Measurements from ENCODE around the gene ZNF24. TPM values are rescaled to one million over a fixed set of nuclear protein-coding genes. Genes with fewer than 3 reads are reported as not detected.

The ZNF24 gene
- total RNA-seq, 1 donor from 2014 or later: 84.8 TPM

DNA sequence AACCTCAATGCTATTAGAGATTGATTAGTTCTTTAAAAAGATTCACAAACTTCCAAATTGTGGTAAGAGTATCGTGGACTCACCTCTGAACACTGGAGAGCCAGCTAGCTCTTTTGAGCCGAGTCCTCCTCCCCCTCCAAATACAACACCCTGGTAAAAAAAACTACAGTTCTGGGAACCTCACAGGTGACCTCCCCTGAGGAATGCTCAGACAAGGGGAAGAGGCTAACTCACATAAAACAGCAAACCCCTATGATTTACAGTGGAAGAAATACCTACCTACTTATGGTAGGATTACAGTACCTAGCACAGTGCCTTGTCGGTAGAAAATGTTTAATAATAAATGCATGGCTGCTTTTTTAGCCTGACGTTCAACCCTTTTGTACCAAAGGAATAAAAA is 8.4 kb downstream of the ZNF24 start:
- H3K4me3 Mint-ChIP-seq: no peak overlapping the region
- Histone ChIP-seq H3K79me2 (ENCODE audit: low read depth) (peaks cover 42% of the 10 kb centered on the region), H4K20me1 (ENCODE audit: low read depth) (peaks cover 32% of the 10 kb centered on the region), H3K4me1 (no peaks in the 10 kb centered on the region), H3K4me2 (no peak overlapping the region), H3K27ac (no peak overlapping the region), H3F3A (ENCODE audit: low read depth) (peaks cover 26% of the 10 kb centered on the region), H3K36me3 (peaks cover 46% of the 10 kb centered on the region), H3K4me3 (no peak overlapping the region), H2AFZ (replicated peaks) (no peak overlapping the region), H3K27me3 (no peaks in the 10 kb centered on the region), H3K9ac (no peak overlapping the region), H3K9me3 (ENCODE audit: low read depth) (no peaks in the 10 kb centered on the region)
- TF ChIP-seq EZH2 (IDR thresholded peaks at IDR 0.05) (no peak), EZH2phosphoT487 (IDR thresholded peaks at IDR 0.05) (no peak)
- TF ChIP-seq, protein P1, sequence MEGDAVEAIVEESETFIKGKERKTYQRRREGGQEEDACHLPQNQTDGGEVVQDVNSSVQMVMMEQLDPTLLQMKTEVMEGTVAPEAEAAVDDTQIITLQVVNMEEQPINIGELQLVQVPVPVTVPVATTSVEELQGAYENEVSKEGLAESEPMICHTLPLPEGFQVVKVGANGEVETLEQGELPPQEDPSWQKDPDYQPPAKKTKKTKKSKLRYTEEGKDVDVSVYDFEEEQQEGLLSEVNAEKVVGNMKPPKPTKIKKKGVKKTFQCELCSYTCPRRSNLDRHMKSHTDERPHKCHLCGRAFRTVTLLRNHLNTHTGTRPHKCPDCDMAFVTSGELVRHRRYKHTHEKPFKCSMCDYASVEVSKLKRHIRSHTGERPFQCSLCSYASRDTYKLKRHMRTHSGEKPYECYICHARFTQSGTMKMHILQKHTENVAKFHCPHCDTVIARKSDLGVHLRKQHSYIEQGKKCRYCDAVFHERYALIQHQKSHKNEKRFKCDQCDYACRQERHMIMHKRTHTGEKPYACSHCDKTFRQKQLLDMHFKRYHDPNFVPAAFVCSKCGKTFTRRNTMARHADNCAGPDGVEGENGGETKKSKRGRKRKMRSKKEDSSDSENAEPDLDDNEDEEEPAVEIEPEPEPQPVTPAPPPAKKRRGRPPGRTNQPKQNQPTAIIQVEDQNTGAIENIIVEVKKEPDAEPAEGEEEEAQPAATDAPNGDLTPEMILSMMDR (IDR thresholded peaks at IDR 0.05): no peak
- H3K27ac Mint-ChIP-seq: no peak overlapping the region
- H3K27me3 Mint-ChIP-seq (ENCODE audit: insufficient read depth, low read depth): no peaks in the 10 kb centered on the region
- peaks cover 72% of the 10 kb centered on the region for H3K36me3 Mint-ChIP-seq
- no peak for DNase-seq (ENCODE audit: low spot score)
- no peaks in the 10 kb centered on the region for H3K4me1 Mint-ChIP-seq
- no peaks in the 10 kb centered on the region for H3K9me3 Mint-ChIP-seq

DNA sequence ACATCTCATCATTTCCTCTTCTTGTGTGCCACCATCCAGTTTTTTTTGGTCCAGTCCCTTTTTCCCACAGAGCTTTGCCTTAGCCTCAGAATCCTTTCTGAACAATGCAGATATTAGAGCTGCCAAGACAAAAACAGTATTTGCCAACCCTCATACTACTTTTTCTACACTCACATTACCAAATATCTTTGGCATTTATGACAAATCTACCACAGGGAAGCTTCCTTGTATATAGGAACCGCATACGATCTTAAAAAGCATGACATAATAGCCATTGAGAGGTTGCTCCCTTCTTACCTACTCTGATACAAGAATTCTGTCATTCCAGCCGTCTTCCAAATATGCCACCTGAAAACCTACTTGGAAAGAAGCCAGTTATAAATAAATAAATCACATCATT is 9.4 kb downstream of the ZNF24 start:
- Mint-ChIP-seq H3K9me3 (no peaks in the 10 kb centered on the region), H3K4me3 (no peak overlapping the region), H3K36me3 (peaks cover 66% of the 10 kb centered on the region), H3K27ac (no peak overlapping the region), H3K4me1 (no peaks in the 10 kb centered on the region), H3K27me3 (ENCODE audit: insufficient read depth, low read depth) (no peaks in the 10 kb centered on the region)
- DNase-seq (ENCODE audit: low spot score): no peak
- Histone ChIP-seq H3K4me1 (no peaks in the 10 kb centered on the region), H3K9me3 (ENCODE audit: low read depth) (no peaks in the 10 kb centered on the region), H2AFZ (replicated peaks) (no peak overlapping the region), H3K36me3 (peaks cover 46% of the 10 kb centered on the region), H3K79me2 (ENCODE audit: low read depth) (peaks cover 32% of the 10 kb centered on the region), H3K9ac (no peak overlapping the region), H3K27ac (no peak overlapping the region), H4K20me1 (ENCODE audit: low read depth) (peaks cover 22% of the 10 kb centered on the region), H3K4me2 (no peak overlapping the region), H3K4me3 (no peak overlapping the region), H3F3A (ENCODE audit: low read depth) (peaks cover 26% of the 10 kb centered on the region), H3K27me3 (no peaks in the 10 kb centered on the region)
- no peak for TF ChIP-seq EZH2 (IDR thresholded peaks at IDR 0.05)
- TF ChIP-seq EZH2phosphoT487 (IDR thresholded peaks at IDR 0.05): no peak
- TF ChIP-seq, protein P1 (IDR thresholded peaks at IDR 0.05): no peak

DNA sequence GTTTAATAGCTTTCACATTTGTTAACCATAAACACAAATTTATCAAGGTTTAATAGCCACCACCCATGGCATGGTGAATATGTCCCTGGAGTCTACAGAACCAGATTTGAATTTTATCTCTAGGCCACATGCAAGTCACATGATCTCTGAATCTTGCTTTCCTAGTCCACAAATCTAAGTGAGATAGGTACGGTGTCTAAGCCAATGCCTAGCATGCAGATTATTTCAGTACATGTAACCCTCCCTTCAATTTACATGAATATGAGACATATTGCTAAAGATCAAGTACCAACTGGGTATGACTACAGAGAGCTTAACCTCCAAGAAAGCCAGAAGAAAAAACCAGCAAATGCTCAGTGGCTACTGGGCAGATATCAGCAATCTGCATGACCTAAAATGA is 10.0 kb downstream of the ZNF24 start:
- H3K4me1 Mint-ChIP-seq: no peaks in the 10 kb centered on the region
- H3K9ac ChIP-seq: no peak overlapping the region
- H2AFZ ChIP-seq (replicated peaks): no peak overlapping the region
- peaks cover 43% of the 10 kb centered on the region for H3K36me3 ChIP-seq
- H3F3A ChIP-seq (ENCODE audit: low read depth): peaks cover 26% of the 10 kb centered on the region
- TF ChIP-seq EZH2phosphoT487 (IDR thresholded peaks at IDR 0.05): no peak
- TF ChIP-seq, protein P1 (IDR thresholded peaks at IDR 0.05): no peak
- TF ChIP-seq EZH2 (IDR thresholded peaks at IDR 0.05): no peak
- H3K9me3 Mint-ChIP-seq: no peaks in the 10 kb centered on the region
- no peaks in the 10 kb centered on the region for H3K4me1 ChIP-seq
- H3K9me3 ChIP-seq (ENCODE audit: low read depth): no peaks in the 10 kb centered on the region
- no peak overlapping the region for H3K27ac ChIP-seq
- H3K4me3 Mint-ChIP-seq: no peak overlapping the region
- H3K4me2 ChIP-seq: no peak overlapping the region
- H3K4me3 ChIP-seq: no peak overlapping the region
- DNase-seq (ENCODE audit: low spot score): no peak
- H4K20me1 ChIP-seq (ENCODE audit: low read depth): peaks cover 16% of the 10 kb centered on the region
- no peaks in the 10 kb centered on the region for H3K27me3 Mint-ChIP-seq (ENCODE audit: insufficient read depth, low read depth)
- H3K36me3 Mint-ChIP-seq: peaks cover 60% of the 10 kb centered on the region
- H3K27ac Mint-ChIP-seq: no peak overlapping the region
- H3K79me2 ChIP-seq (ENCODE audit: low read depth): peaks cover 25% of the 10 kb centered on the region
- H3K27me3 ChIP-seq: no peaks in the 10 kb centered on the region

Measured in neural progenitor cell (in vitro differentiated cells).